ENCODE measurements around the gene WDR46.

- TF ChIP-seq CTCF (IDR thresholded peaks at IDR 0.05; ENCODE audit: poor library complexity, severe bottlenecking) (no peak), POLR2AphosphoS5 (IDR thresholded peaks at IDR 0.05) (no peak), REST (IDR thresholded peaks at IDR 0.05; ENCODE audit: borderline replicate concordance) (no peak), TAF1 (IDR thresholded peaks at IDR 0.05; ENCODE audit: low read depth) (no peak)
Observed at GRCh38 chr6:33323623-33323948, 34.5 kb upstream of the WDR46 start.
